HG03025 (cell line): ENCODE results near the gene CDKAL1.

Experiments used
- ATAC-seq: cut with Tn5 transposase; IDR thresholded peaks from one replicate; pipeline ENCODE4 v1.9.1; 2021; ENCODE audit warnings: mild to moderate bottlenecking, moderate library complexity; ENCODE audit not compliant: unreplicated experiment, low FRiP score

The CDKAL1 gene

GRCh38 chr6:21109391-21110178 lies 575.3 kb downstream of the CDKAL1 start:
- ATAC-seq, result no peak

GRCh38 chr6:21110684-21111083 lies 576.4 kb downstream of the CDKAL1 start:
- ATAC-seq, result no peak

- ATAC-seq, result no peak
Observed at GRCh38 chr6:21111093-21111725, 577.0 kb downstream of the CDKAL1 start.

- ATAC-seq, result no peak
Observed at GRCh38 chr6:21115111-21115510, 580.9 kb downstream of the CDKAL1 start.

- ATAC-seq, result no peak
Observed at GRCh38 chr6:21116736-21117135, 582.5 kb downstream of the CDKAL1 start.

GRCh38 chr6:21118216-21118780 lies 584.0 kb downstream of the CDKAL1 start:
- ATAC-seq, result no peak

- no peak for ATAC-seq
Observed at GRCh38 chr6:21121636-21122136, 587.4 kb downstream of the CDKAL1 start.

GRCh38 chr6:21123507-21124436 lies 589.5 kb downstream of the CDKAL1 start:
- no peak for ATAC-seq

GRCh38 chr6:21128601-21129000 lies 594.3 kb downstream of the CDKAL1 start:
- ATAC-seq, result no peak

GRCh38 chr6:21131406-21131805 lies 597.1 kb downstream of the CDKAL1 start:
- ATAC-seq, result no peak

GRCh38 chr6:21132446-21132845 lies 598.2 kb downstream of the CDKAL1 start:
- ATAC-seq, result no peak

- no peak for ATAC-seq
Observed at GRCh38 chr6:21132856-21133838, 598.9 kb downstream of the CDKAL1 start.

- ATAC-seq, result no peak
Observed at GRCh38 chr6:21133901-21134300, 599.6 kb downstream of the CDKAL1 start.

GRCh38 chr6:21134356-21134755 lies 600.1 kb downstream of the CDKAL1 start:
- ATAC-seq, result no peak

GRCh38 chr6:21135484-21136013 lies 601.3 kb downstream of the CDKAL1 start:
- no peak for ATAC-seq

GRCh38 chr6:21137700-21138335 lies 603.6 kb downstream of the CDKAL1 start:
- ATAC-seq, result no peak

- ATAC-seq, result no peak
Observed at GRCh38 chr6:21138336-21139069, 604.2 kb downstream of the CDKAL1 start.

GRCh38 chr6:21140966-21141365 lies 606.7 kb downstream of the CDKAL1 start:
- no peak for ATAC-seq
